Ovary (tissue), 9 donors: Measurements from ENCODE around the gene SCTR. TPM values are rescaled to one million over a fixed set of nuclear protein-coding genes. Genes with fewer than 3 reads are reported as not detected.

Experiments
- DNase-seq, 5 donors: peaks; one replicate each; pipeline ENCODE4 v3.0.0-alpha.2; 2019 to 2020
- H3K27ac ChIP-seq, 2 donors: fragments of 200-600 bp; one replicate each; pipeline versions ENCODE4 v1.5.1 to v1.8.0; 2019 to 2022
- H3K27me3 ChIP-seq: fragments of 200-600 bp; one replicate; pipeline ENCODE4 v1.8.0; 2022
- H3K36me3 ChIP-seq: fragments of 200-600 bp; sonication (generic); one replicate; pipeline ENCODE4 v1.5.1; 2019
- H3K4me1 ChIP-seq: one replicate; pipeline ENCODE4 v1.8.1; 2013; ENCODE audit warnings: mild to moderate bottlenecking, moderate library complexity; ENCODE audit not compliant: insufficient read depth
- H3K4me3 ChIP-seq: fragments of 200-600 bp; sonication (generic); one replicate; pipeline ENCODE4 v1.5.1; 2017
- H3K9me3 ChIP-seq, 2 donors: fragments of 200-600 bp in 1 of 2; sonication (generic) in 1 of 2; one replicate each; pipeline versions ENCODE4 v1.5.1 to v1.8.1; 2013 to 2019; ENCODE audit warnings: mild to moderate bottlenecking in 1 of 2, moderate library complexity in 1 of 2
- EP300 ChIP-seq: sonication (generic); formaldehyde crosslinking; IDR thresholded peaks from one replicate; pipeline ENCODE4 v1.6.1; 2017; ENCODE audit warnings: antibody characterized with exemption
- POLR2A ChIP-seq: fragments of 450-650 bp; IDR thresholded peaks from one replicate; pipeline ENCODE4 v1.6.1; 2017; ENCODE audit warnings: antibody characterized with exemption, mild to moderate bottlenecking, moderate library complexity
- WGBS, 3 donors: extraction: QIAGEN DNeasy Blood & Tissue Kit in 1 of 3; methylation state at CpG; one replicate each; pipeline versions ENCODE4 v1.1.5 to v1.1.7; 2013 to 2017; 5-methylcytosine and 5-hydroxymethylcytosine counted together
- intact Hi-C, 4 donors: fragments of 100-400 bp; cut with DNase I; formaldehyde crosslinking; loops; one replicate each; pipeline versions ENCODE4 v1.11.0 to v1.15.1; 2022 to 2023
- polyA plus RNA-seq, 2 donors: library from polyadenylated mRNA; stranded (reverse); fragments of 200-250 nt in 1 of 2; fragments of 350-450 nt in 1 of 2; fragmentation: Illumina TruSeq in 1 of 2; extraction: RNeasy Lipid Tissue Mini Kit (QIAGEN cat#74804) in 1 of 2; gene quantifications; one replicate each; pipeline ENCODE4 v1.2.3, GENCODE V29; 2013 to 2014
- total RNA-seq, 7 donors: library from RNA; depleted of rRNA in 2 of 7; stranded (reverse); fragments of >200 nt in 2 of 7; fragmentation: NEBNext Ultra II Directional in 3 of 7; extraction: Animal tissue kit (Norgen Biotek cat#: 25700) in 3 of 7; gene quantifications; one replicate each; pipeline versions ENCODE4 v1.1.0 to v1.2.4, GENCODE V29; 2016 to 2023
- TF ChIP-seq, protein P1 (sequence below), 3 donors: fragments of 450-650 bp in 2 of 3; fragments of 200-600 bp in 1 of 3; IDR thresholded peaks; one replicate each; pipeline versions ENCODE4 v1.5.1 to v1.8.0; 2016 to 2022; ENCODE audit warnings: antibody characterized with exemption in 3 of 3, mild to moderate bottlenecking in 1 of 3
- donor health status: DM: no; HTN: no; CAD: no; lungs with moderate emphysema.
- donor health status: DM: no; HTN: no; CAD: no.
- donor health status: Bipolar disorder and iron deficiency.
- donor health status: DM: yes; HTN: yes; CAD: no.
- donor health status: DM: no; HTN: no; CAD: no.
- donor health status: DM: yes; HTN: yes; CAD: no.

SCTR gene
- total and polyA plus RNA-seq, 9 donors = 0.23 to 14.1 (median 0.84) TPM; not detected in 5

DNA sequence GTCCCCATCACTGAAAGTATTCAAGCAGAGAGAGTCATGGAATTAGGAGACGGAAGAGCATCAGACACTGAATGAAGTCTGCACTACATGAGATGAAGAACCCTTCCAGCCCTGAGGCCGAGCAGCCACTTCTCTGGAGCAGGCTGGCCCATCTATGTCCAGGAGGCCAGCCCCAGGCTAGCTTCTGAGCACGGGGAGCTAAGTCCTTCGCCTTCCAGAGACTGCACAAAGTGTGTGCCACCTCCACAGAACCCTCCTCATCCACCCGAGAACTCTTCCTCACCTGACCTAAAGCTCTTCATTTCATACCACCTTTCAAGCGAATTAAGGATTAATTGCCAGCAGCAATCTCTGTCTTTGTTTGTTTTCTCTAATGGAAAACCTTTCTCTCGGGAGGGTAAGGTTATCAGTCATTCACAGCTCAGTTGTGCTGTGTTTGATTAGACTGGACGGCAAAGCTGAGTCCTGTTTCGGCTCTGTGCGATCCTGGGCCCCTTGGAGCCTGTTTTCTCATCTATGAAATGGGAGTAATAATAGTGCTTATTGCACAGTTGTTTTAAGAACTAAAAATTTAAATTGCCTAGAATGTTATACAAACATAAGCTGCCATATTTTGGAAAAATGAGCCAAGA, 38.0 kb downstream of the SCTR start:
- no peaks in the 10 kb centered on the region for H3K9me3 ChIP-seq
- no peak for DNase-seq
- H3K4me1 ChIP-seq = no peaks in the 10 kb centered on the region
- no peaks in the 10 kb centered on the region for H3K36me3 ChIP-seq
- no peak for TF ChIP-seq POLR2A
- TF ChIP-seq, protein P1, sequence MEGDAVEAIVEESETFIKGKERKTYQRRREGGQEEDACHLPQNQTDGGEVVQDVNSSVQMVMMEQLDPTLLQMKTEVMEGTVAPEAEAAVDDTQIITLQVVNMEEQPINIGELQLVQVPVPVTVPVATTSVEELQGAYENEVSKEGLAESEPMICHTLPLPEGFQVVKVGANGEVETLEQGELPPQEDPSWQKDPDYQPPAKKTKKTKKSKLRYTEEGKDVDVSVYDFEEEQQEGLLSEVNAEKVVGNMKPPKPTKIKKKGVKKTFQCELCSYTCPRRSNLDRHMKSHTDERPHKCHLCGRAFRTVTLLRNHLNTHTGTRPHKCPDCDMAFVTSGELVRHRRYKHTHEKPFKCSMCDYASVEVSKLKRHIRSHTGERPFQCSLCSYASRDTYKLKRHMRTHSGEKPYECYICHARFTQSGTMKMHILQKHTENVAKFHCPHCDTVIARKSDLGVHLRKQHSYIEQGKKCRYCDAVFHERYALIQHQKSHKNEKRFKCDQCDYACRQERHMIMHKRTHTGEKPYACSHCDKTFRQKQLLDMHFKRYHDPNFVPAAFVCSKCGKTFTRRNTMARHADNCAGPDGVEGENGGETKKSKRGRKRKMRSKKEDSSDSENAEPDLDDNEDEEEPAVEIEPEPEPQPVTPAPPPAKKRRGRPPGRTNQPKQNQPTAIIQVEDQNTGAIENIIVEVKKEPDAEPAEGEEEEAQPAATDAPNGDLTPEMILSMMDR (IDR thresholded peaks at IDR 0.05) = no peak
- TF ChIP-seq EP300 = no peak
- WGBS, 3 donors = 82 to 91% (median 87%) methylated on average over 10 of the region's 10 CpGs
- H3K27me3 ChIP-seq = no peaks in the 10 kb centered on the region
- intact Hi-C loops = no loop called here
- H3K4me3 ChIP-seq = no peak overlapping the region
- H3K27ac ChIP-seq = no peak overlapping the region

DNA sequence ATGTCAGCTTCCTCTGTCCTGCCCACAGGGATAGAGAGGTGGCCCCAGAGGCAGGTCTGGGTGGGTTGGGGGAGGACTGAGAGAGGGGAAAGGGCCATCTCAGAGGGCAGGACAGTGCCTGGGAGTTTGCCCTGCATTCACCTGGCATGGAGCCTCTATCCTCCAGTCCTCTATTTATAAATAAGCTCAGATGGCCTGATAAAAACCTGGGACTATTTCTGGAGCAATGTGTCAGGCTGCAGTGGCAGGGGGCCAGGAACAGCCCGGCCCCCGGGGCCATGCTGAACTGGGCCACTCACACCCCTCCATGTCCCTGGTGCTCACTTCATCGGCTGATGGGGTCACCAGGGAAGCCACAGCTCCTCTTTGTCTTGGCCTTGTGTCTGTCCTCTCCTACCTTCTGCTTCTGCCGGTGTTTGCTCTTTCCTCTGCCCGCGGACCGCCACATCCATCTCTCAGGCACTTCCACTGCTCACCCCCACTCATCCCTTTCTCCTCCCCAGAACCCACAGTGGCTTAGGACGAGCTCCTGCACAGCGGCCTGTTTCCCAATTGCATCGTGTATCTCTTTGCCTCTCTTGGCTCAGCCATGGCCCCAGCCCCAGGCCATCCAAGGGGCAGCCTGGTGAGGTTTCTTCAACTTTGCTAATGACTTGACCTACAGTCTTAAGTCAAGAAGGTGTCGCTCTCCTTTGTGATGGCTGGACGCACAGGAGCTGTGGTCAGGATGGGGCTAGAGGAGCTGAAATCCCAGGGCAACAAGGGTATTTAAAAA, 38.8 kb downstream of the SCTR start:
- Histone ChIP-seq H3K4me1 (no peaks in the 10 kb centered on the region), H3K4me3 (no peak overlapping the region), H3K36me3 (no peaks in the 10 kb centered on the region), H3K27ac (no peak overlapping the region), H3K9me3 (no peaks in the 10 kb centered on the region), H3K27me3 (no peaks in the 10 kb centered on the region)
- intact Hi-C loops = no loop called here
- DNase-seq = no peak
- WGBS, 3 donors = 73 to 75% (median 73%) methylated on average over 12 of the region's 12 CpGs
- TF ChIP-seq, protein P1 (IDR thresholded peaks at IDR 0.05) = no peak
- TF ChIP-seq POLR2A = no peak
- TF ChIP-seq EP300 = no peak

DNA sequence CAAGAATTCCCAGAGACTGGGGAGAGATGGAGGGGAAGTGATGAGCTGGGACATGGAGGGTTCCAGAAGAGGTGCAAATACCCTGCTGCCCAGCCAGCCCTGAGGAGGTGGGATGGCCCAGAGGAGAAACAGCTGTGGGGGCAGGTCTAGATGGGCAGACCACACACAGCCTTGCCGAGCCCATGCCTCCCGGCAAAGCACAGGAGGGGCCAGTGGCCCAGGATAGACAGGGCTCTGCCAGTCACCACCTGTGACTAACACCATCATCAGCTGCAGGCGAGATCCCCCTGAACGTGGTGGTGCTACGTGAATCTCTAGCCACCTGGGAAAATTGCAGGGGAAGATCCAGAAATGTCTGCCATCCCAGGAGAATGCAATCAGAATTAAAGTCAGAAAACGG, 39.4 kb downstream of the SCTR start:
- Histone ChIP-seq H3K36me3 (no peaks in the 10 kb centered on the region), H3K4me3 (no peak overlapping the region), H3K9me3 (no peaks in the 10 kb centered on the region), H3K27ac (no peak overlapping the region), H3K27me3 (no peaks in the 10 kb centered on the region), H3K4me1 (no peaks in the 10 kb centered on the region)
- WGBS, 3 donors = 45 to 64% (median 62%) methylated on average over 6 of the region's 6 CpGs
- DNase-seq = peak in 1 of 5 donors; percentile 0
- intact Hi-C loops = no loop called here
- TF ChIP-seq POLR2A = no peak
- TF ChIP-seq EP300 = no peak
- TF ChIP-seq, protein P1 (IDR thresholded peaks at IDR 0.05) = no peak

DNA sequence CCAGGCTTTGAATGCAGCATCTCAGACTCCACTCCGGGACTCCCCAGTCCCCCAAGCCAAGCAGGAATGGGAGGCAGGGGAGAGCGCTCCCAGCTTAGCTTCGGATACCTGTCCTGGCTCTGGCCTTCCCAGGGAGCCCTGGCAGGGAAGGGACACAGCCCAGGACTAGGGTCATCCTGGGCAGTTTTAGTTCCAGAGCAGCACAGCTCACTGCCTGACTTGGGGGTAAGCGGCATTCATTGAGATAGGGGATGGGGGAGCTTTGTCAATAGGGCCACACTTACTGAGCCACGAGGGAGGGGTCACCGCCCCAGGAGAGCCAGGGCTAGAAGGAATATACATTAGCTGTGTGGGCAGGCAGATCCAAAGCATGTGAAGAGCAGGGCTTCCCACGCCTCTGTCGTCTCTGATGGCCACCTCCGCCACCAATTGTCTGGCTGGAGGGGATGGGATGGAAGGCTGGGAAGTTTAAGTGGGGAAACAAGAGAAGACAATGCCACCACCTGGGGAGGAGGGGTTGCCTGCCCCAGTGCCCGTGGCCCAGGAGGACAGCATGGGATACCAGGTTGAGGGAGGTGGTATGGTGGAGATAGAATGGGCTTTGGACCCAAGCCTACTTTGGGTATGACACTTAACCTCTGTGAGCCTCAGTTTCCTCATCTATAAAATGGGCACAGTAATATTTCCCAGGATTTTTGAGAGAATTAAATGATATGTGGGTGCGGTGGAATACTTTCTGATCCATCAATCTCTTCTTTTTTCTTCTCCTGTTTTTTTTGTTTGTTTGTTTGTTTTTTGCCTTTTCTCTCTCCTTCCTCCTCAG, 40.2 kb downstream of the SCTR start:
- intact Hi-C loops = no loop called here
- DNase-seq = peak in 1 of 5 donors; percentile 4
- 85 to 89% (median 89%) methylated on average over 11 of the region's 11 CpGs for WGBS, 3 donors

More for the DNA sequence above, 40.2 kb downstream of the SCTR start:
- TF ChIP-seq POLR2A (no peak), EP300 (no peak)
- TF ChIP-seq, protein P1 (IDR thresholded peaks at IDR 0.05) = no peak
- Histone ChIP-seq H3K9me3 (no peaks in the 10 kb centered on the region), H3K4me3 (no peak overlapping the region), H3K27ac (no peak overlapping the region), H3K36me3 (no peaks in the 10 kb centered on the region), H3K27me3 (no peaks in the 10 kb centered on the region), H3K4me1 (no peaks in the 10 kb centered on the region)
